Ovary (tissue), 9 donors: ENCODE data around the gene PPP2R2C. TPM values are rescaled to one million over a fixed set of nuclear protein-coding genes. Genes with fewer than 3 reads are reported as not detected.

ENCODE experiments used
- DNase-seq, 5 donors: peaks; one replicate each; pipeline ENCODE4 v3.0.0-alpha.2; 2019 to 2020
- H3K27ac ChIP-seq, 2 donors: fragments of 200-600 bp; one replicate each; pipeline versions ENCODE4 v1.5.1 to v1.8.0; 2019 to 2022
- H3K27me3 ChIP-seq: fragments of 200-600 bp; one replicate; pipeline ENCODE4 v1.8.0; 2022
- H3K36me3 ChIP-seq: fragments of 200-600 bp; sonication (generic); one replicate; pipeline ENCODE4 v1.5.1; 2019
- H3K4me1 ChIP-seq: one replicate; pipeline ENCODE4 v1.8.1; 2013; ENCODE audit warnings: mild to moderate bottlenecking, moderate library complexity; ENCODE audit not compliant: insufficient read depth
- H3K4me3 ChIP-seq: fragments of 200-600 bp; sonication (generic); one replicate; pipeline ENCODE4 v1.5.1; 2017
- H3K9me3 ChIP-seq, 2 donors: fragments of 200-600 bp in 1 of 2; sonication (generic) in 1 of 2; one replicate each; pipeline versions ENCODE4 v1.5.1 to v1.8.1; 2013 to 2019; ENCODE audit warnings: mild to moderate bottlenecking in 1 of 2, moderate library complexity in 1 of 2
- EP300 ChIP-seq: sonication (generic); formaldehyde crosslinking; IDR thresholded peaks from one replicate; pipeline ENCODE4 v1.6.1; 2017; ENCODE audit warnings: antibody characterized with exemption
- POLR2A ChIP-seq: fragments of 450-650 bp; IDR thresholded peaks from one replicate; pipeline ENCODE4 v1.6.1; 2017; ENCODE audit warnings: antibody characterized with exemption, mild to moderate bottlenecking, moderate library complexity
- WGBS, 3 donors: extraction: QIAGEN DNeasy Blood & Tissue Kit in 1 of 3; methylation state at CpG; one replicate each; pipeline versions ENCODE4 v1.1.5 to v1.1.7; 2013 to 2017; 5-methylcytosine and 5-hydroxymethylcytosine counted together
- intact Hi-C, 4 donors: fragments of 100-400 bp; cut with DNase I; formaldehyde crosslinking; loops; one replicate each; pipeline versions ENCODE4 v1.11.0 to v1.15.1; 2022 to 2023
- polyA plus RNA-seq, 2 donors: library from polyadenylated mRNA; stranded (reverse); fragments of 200-250 nt in 1 of 2; fragments of 350-450 nt in 1 of 2; fragmentation: Illumina TruSeq in 1 of 2; extraction: RNeasy Lipid Tissue Mini Kit (QIAGEN cat#74804) in 1 of 2; gene quantifications; one replicate each; pipeline ENCODE4 v1.2.3, GENCODE V29; 2013 to 2014
- total RNA-seq, 7 donors: library from RNA; depleted of rRNA in 2 of 7; stranded (reverse); fragments of >200 nt in 2 of 7; fragmentation: NEBNext Ultra II Directional in 3 of 7; extraction: Animal tissue kit (Norgen Biotek cat#: 25700) in 3 of 7; gene quantifications; one replicate each; pipeline versions ENCODE4 v1.1.0 to v1.2.4, GENCODE V29; 2016 to 2023
- TF ChIP-seq, protein P1 (sequence below), 3 donors: fragments of 450-650 bp in 2 of 3; fragments of 200-600 bp in 1 of 3; IDR thresholded peaks; one replicate each; pipeline versions ENCODE4 v1.5.1 to v1.8.0; 2016 to 2022; ENCODE audit warnings: antibody characterized with exemption in 3 of 3, mild to moderate bottlenecking in 1 of 3
- donor health status: DM: no; HTN: no; CAD: no; lungs with moderate emphysema.
- donor health status: DM: no; HTN: no; CAD: no.
- donor health status: Bipolar disorder and iron deficiency.
- donor health status: DM: yes; HTN: yes; CAD: no.
- donor health status: DM: no; HTN: no; CAD: no.
- donor health status: DM: yes; HTN: yes; CAD: no.

The PPP2R2C gene
- total and polyA plus RNA-seq, 9 donors = 0.12 to 4.5 (median 0.77) TPM

DNA sequence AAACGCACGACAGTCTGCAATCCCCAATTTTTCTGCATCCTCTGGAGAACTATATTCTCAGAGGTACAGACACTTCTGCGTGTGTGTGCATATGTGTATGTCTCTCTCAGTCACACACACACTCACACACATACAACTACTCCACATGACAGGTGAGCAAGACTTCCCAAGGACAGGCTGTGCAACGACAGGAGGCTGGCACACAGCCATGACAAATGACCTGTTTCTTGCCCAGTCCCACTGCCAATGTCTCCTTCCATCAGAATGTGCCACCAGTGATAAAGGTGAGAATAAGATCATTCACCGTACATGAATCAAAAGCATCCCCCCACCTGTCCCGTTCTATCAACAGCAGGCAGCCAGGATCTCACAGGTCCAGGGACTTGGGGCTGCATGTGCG lies 52.4 kb downstream of the PPP2R2C start:
- no peaks in the 10 kb centered on the region for H3K9me3 ChIP-seq
- H3K27me3 ChIP-seq = no peaks in the 10 kb centered on the region
- no peaks in the 10 kb centered on the region for H3K4me1 ChIP-seq
- 69 to 78% (median 70%) methylated on average over 7 of the region's 7 CpGs for WGBS, 3 donors
- intact Hi-C loops = no loop called here
- H3K36me3 ChIP-seq = no peaks in the 10 kb centered on the region
- no peak overlapping the region for H3K4me3 ChIP-seq
- no peak for DNase-seq
- H3K27ac ChIP-seq = no peak overlapping the region
- no peak for TF ChIP-seq EP300
- TF ChIP-seq POLR2A = no peak
- TF ChIP-seq, protein P1, sequence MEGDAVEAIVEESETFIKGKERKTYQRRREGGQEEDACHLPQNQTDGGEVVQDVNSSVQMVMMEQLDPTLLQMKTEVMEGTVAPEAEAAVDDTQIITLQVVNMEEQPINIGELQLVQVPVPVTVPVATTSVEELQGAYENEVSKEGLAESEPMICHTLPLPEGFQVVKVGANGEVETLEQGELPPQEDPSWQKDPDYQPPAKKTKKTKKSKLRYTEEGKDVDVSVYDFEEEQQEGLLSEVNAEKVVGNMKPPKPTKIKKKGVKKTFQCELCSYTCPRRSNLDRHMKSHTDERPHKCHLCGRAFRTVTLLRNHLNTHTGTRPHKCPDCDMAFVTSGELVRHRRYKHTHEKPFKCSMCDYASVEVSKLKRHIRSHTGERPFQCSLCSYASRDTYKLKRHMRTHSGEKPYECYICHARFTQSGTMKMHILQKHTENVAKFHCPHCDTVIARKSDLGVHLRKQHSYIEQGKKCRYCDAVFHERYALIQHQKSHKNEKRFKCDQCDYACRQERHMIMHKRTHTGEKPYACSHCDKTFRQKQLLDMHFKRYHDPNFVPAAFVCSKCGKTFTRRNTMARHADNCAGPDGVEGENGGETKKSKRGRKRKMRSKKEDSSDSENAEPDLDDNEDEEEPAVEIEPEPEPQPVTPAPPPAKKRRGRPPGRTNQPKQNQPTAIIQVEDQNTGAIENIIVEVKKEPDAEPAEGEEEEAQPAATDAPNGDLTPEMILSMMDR (IDR thresholded peaks at IDR 0.05) = no peak

DNA sequence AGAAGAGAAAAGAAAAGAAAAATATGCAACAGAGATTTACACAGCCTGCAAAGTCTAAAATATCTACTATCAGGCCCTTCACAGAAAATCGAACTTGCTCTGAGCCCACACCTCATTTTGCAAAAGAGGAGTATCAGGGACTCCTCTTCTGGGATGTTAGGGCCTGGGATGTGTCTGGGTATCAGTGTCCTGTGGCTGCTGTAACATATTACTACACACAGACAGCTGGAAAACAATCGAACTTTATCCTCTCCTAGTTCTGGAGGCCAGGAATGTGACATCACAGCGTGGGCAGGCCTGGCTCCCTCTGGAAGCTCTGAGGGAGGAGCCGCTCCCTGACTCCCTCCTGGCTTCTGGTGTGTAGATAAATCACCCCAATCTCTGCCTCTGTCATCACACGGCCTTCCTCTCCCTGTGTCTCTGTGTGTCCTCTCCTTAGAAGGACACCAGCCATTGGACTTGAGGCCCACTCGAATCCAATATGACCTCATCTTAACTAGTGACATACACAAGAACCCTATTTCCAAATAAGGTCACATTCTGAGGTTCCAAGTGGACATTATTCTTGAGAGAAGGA lies 52.9 kb downstream of the PPP2R2C start:
- intact Hi-C loops = no loop called here
- Histone ChIP-seq H3K27me3 (no peaks in the 10 kb centered on the region), H3K9me3 (no peaks in the 10 kb centered on the region), H3K4me3 (no peak overlapping the region), H3K36me3 (no peaks in the 10 kb centered on the region), H3K27ac (no peak overlapping the region), H3K4me1 (no peaks in the 10 kb centered on the region)
- 32 to 41% (median 38%) methylated on average over 6 of the region's 6 CpGs for WGBS, 3 donors
- DNase-seq = no peak
- TF ChIP-seq, protein P1 (IDR thresholded peaks at IDR 0.05) = no peak
- TF ChIP-seq POLR2A (no peak), EP300 (no peak)

DNA sequence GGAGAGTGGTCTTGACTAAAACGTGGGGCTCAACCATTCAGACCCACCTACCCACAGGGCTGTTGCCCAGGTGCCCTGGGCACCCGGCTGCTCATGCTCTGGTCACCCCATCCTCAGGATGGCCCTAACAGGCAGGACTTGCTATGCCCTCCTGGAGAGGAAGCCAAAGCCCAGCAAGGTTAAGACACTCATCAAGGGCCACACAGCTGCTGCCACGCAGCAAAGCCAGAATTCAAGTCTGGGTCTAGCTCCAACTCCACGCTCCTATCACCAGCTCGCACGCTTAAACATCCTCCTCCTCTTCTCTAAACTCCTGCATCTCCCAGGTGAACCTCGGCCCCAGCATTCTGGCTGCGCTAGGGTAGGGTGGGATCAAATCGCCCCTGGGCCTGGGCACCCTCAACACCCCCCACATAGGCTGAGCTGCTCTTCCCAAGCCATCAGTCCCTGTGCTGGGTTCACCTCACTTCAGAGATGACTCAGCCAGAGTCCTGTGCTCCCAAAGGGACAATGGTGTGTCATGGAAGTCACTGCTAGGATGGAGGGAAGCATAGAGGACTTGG lies 54.1 kb downstream of the PPP2R2C start:
- no peaks in the 10 kb centered on the region for H3K27me3 ChIP-seq
- intact Hi-C loops = no loop called here
- 88 to 93% (median 89%) methylated on average over 9 of the region's 9 CpGs for WGBS, 3 donors

DNA sequence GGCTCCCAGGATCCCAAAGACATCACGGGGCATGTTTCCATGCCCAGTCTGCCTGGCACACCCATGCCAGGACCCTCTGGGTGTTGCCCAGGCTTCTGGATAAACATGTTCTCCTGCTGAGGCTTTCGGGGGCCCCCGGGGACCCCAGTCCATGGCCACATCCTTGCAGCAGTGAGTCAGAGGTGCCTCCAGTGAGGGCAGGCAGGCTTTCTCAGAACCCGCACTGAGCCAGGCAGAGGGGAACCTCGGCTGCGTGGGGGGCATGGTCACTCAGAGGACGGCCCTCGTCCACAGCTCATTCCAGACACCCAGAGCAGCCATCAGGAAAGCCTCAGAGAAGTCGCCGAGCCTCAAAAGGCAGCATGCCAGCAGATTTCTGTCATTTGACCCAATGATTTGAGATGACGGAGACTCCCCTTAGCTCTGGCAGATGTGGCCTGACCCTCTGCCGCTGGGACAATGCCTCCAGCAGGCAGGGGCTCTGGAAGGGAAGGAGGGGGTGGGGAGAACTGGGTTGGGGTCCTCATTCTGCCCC lies 54.8 kb downstream of the PPP2R2C start:
- 63 to 74% (median 68%) methylated on average over 12 of the region's 12 CpGs for WGBS, 3 donors
- no peaks in the 10 kb centered on the region for H3K4me1 ChIP-seq

More for the DNA sequence above, 54.1 kb downstream of the PPP2R2C start:
- Histone ChIP-seq H3K9me3 (no peaks in the 10 kb centered on the region), H3K27ac (no peak overlapping the region), H3K4me3 (no peak overlapping the region), H3K36me3 (no peaks in the 10 kb centered on the region), H3K4me1 (no peaks in the 10 kb centered on the region)
- no peak for TF ChIP-seq POLR2A
- TF ChIP-seq, protein P1 (IDR thresholded peaks at IDR 0.05) = no peak
- TF ChIP-seq EP300 = no peak
- DNase-seq = no peak

More for the DNA sequence above, 54.8 kb downstream of the PPP2R2C start:
- no peaks in the 10 kb centered on the region for H3K27me3 ChIP-seq
- TF ChIP-seq, protein P1 (IDR thresholded peaks at IDR 0.05) = no peak
- TF ChIP-seq EP300 (no peak), POLR2A (no peak)
- intact Hi-C loops = no loop called here
- H3K27ac ChIP-seq = no peak overlapping the region
- no peak for DNase-seq
- no peaks in the 10 kb centered on the region for H3K9me3 ChIP-seq
- no peaks in the 10 kb centered on the region for H3K36me3 ChIP-seq
- H3K4me3 ChIP-seq = no peak overlapping the region
